Testis (tissue), 5 donors: ENCODE results near the gene EGR1. TPM values are rescaled to one million over a fixed set of nuclear protein-coding genes. Genes with fewer than 3 reads are reported as not detected.
A peak's percentile ranks its signal among the peaks of the same experiment; 100 is the strongest.

Source experiments
- DNase-seq: peaks from one replicate; pipeline ENCODE4 v3.0.0-alpha.2; 2019
- H3K27ac ChIP-seq, 2 donors: fragments of 200-600 bp; sonication (generic); one replicate each; pipeline ENCODE4 v1.5.1; 2019
- H3K27me3 ChIP-seq: fragments of 200-600 bp; sonication (generic); one replicate; pipeline ENCODE4 v1.5.1; 2019
- H3K36me3 ChIP-seq: fragments of 200-600 bp; sonication (generic); one replicate; pipeline ENCODE4 v1.5.1; 2017; ENCODE audit warnings: low read depth; ENCODE audit errors: missing control alignments
- H3K4me1 ChIP-seq: fragments of 200-600 bp; sonication (generic); one replicate; pipeline ENCODE4 v1.5.1; 2019
- H3K4me3 ChIP-seq, 2 donors: fragments of 200-600 bp; sonication (generic); one replicate each; pipeline ENCODE4 v1.5.1; 2017 to 2019
- H3K9me3 ChIP-seq: fragments of 200-600 bp; sonication (generic); one replicate; pipeline ENCODE4 v1.5.1; 2017
- CTCF ChIP-seq, 3 experiments: fragments of 450-650 bp in 2 of 3; fragments of 200-600 bp in 1 of 3; sonication (generic) in 1 of 3; IDR thresholded peaks; one replicate each; pipeline ENCODE4 v1.5.1; 2016 to 2019; ENCODE audit warnings: antibody characterized with exemption in 3 of 3, mild to moderate bottlenecking in 2 of 3, moderate library complexity in 1 of 3
- POLR2A ChIP-seq: fragments of 450-650 bp; IDR thresholded peaks from one replicate; pipeline ENCODE4 v1.6.1; 2017; ENCODE audit warnings: antibody characterized with exemption, mild to moderate bottlenecking, moderate library complexity
- WGBS, 2 donors: methylation state at CpG; one replicate each; pipeline ENCODE4 v1.1.5; 2018; 5-methylcytosine and 5-hydroxymethylcytosine counted together
- intact Hi-C: fragments of 100-400 bp; cut with DNase I; formaldehyde crosslinking; loops from one replicate; pipeline ENCODE4 v1.15.1; 2023; ENCODE audit warnings: low total_unique reads
- long read RNA-seq, 2 donors: transcript quantifications; one replicate each; lab custom pipeline, GENCODE V29; 2026
- polyA plus RNA-seq: library from polyadenylated mRNA; stranded (reverse); fragments of 350-450 nt; fragmentation: Illumina TruSeq; extraction: RNeasy Lipid Tissue Mini Kit (QIAGEN cat#74804); gene quantifications from one replicate; pipeline ENCODE4 v1.2.3, GENCODE V29; 2014; ENCODE audit warnings: low read depth, low replicate concordance; ENCODE audit not compliant: insufficient read depth
- total RNA-seq, 2 donors: library from RNA; depleted of rRNA; stranded (reverse); fragments of >200 nt; gene quantifications; one replicate each; pipeline ENCODE4 v1.2.3, GENCODE V29; 2016

Gene EGR1
- 10 to 100 TPM in 1 of 2 donors, 1 to 10 TPM in 1; 8.7 to 11.9 TPM for total RNA-seq
- polyA plus RNA-seq = 63.6 TPM
- long read RNA-seq, donor 1, transcript EGR1-201 (2 exons, 3,138 nt) = major isoform, 111 of 111 reads
- long read RNA-seq, donor 1, partial matches to known transcripts = 0 of 111 reads
- long read RNA-seq, donor 1, other reads (novel, unspliced or antisense) = 0 of 111 reads
- long read RNA-seq, donor 2, transcript EGR1-201 (2 exons, 3,138 nt) = major isoform, 124 of 668 reads
- long read RNA-seq, donor 2, partial matches to known transcripts = 544 of 668 reads
- long read RNA-seq, donor 2, other reads (novel, unspliced or antisense) = 0 of 668 reads

- no peaks in the 10 kb centered on the region for H3K27me3 ChIP-seq
- WGBS, 2 donors = 0% methylated on average over 3 to 85 of the region's 85 CpGs
- H3K4me1 ChIP-seq = peaks cover 15% of the 10 kb centered on the region
- H3K4me3 ChIP-seq = peak within 1 kb of the TSS; percentile 75 to 84
- peak in 2 of 3 experiments; percentile 14 to 34 for TF ChIP-seq CTCF (IDR thresholded peaks at IDR 0.05)
- TF ChIP-seq POLR2A = peak; percentile 45
- H3K36me3 ChIP-seq = no peaks in the 10 kb centered on the region
- intact Hi-C loops = no loop called here
- peak within 1 kb of the TSS; percentile 93 to 98 for H3K27ac ChIP-seq
- peak; percentile 97 for DNase-seq
- H3K9me3 ChIP-seq = no peaks in the 10 kb centered on the region
These were observed at the start of gene EGR1 for GRCh38 chr5:138465261-138466124. Gene EGR1, plus strand, starts transcription at chr5:138465479. Its CDS starts 283 bp downstream, at chr5:138465762.

GRCh38 chr5:138418444-138418843 lies 46.8 kb upstream of the EGR1 start:
- 91 to 93% methylated on average over 2 of the region's 2 CpGs for WGBS, 2 donors
- Histone ChIP-seq H3K36me3 (no peaks in the 10 kb centered on the region), H3K9me3 (no peaks in the 10 kb centered on the region), H3K27me3 (no peaks in the 10 kb centered on the region), H3K4me1 (no peaks in the 10 kb centered on the region), H3K27ac (no peak overlapping the region), H3K4me3 (no peak overlapping the region)
- TF ChIP-seq CTCF (IDR thresholded peaks at IDR 0.05) = no peak
- no peak for TF ChIP-seq POLR2A
- intact Hi-C loops = no loop called here
- no peak for DNase-seq

- Histone ChIP-seq H3K9me3 (no peaks in the 10 kb centered on the region), H3K27me3 (no peaks in the 10 kb centered on the region), H3K4me3 (no peak overlapping the region), H3K4me1 (no peaks in the 10 kb centered on the region), H3K36me3 (no peaks in the 10 kb centered on the region), H3K27ac (no peak overlapping the region)
- no peak for TF ChIP-seq CTCF (IDR thresholded peaks at IDR 0.05)
- no peak for TF ChIP-seq POLR2A
- intact Hi-C loops = no loop called here
- 81 to 92% methylated on average over 1 of the region's 1 CpG for WGBS, 2 donors
- no peak for DNase-seq
These were observed 40.2 kb upstream of the EGR1 start for GRCh38 chr5:138425079-138425478.

GRCh38 chr5:138435943-138436342 lies 29.3 kb upstream of the EGR1 start:
- no peaks in the 10 kb centered on the region for H3K27me3 ChIP-seq
- H3K36me3 ChIP-seq = no peaks in the 10 kb centered on the region
- H3K4me3 ChIP-seq = no peak overlapping the region
- H3K4me1 ChIP-seq = peaks cover 12% of the 10 kb centered on the region
- DNase-seq = no peak
- no peak overlapping the region for H3K27ac ChIP-seq
- intact Hi-C loops = no loop called here
- TF ChIP-seq CTCF (IDR thresholded peaks at IDR 0.05) = no peak
- no peak for TF ChIP-seq POLR2A
- WGBS, 2 donors = 83 to 86% methylated on average over 5 of the region's 5 CpGs
- H3K9me3 ChIP-seq = no peaks in the 10 kb centered on the region
